Caco-2 (cell line): ENCODE measurements around the gene PAAF1. TPM values are rescaled to one million over a fixed set of nuclear protein-coding genes. Genes with fewer than 3 reads are reported as not detected.
A peak's percentile ranks its signal among the peaks of the same experiment; 100 is the strongest.

ENCODE experiments used
- BruUV-seq: library from RNA; stranded (reverse); fragments of 400-500 nt; replicated peaks from 2 replicates; lab custom pipeline; 2021; lab: Mats Ljungman, UMichigan
- CTCF ChIA-PET: fragments of 300-600 bp; sonication (Branson Sonifier 250); formaldehyde crosslinking; loops from one replicate; lab custom pipeline; 2022; ENCODE audit warnings: antibody characterized with exemption; lab: Charles Lee
- POLR2A ChIA-PET: fragments of 300-600 bp; sonication (Branson Sonifier 250); formaldehyde crosslinking; loops from one replicate; lab custom pipeline; 2022; ENCODE audit warnings: antibody characterized with exemption; lab: Charles Lee
- DNase-seq, 2 experiments: peaks; one replicate each; pipeline versions ENCODE4 v3.0.0 to v3.0.0-alpha.2; 2020 to 2022
- H3K27me3 ChIP-seq: replicated peaks from 2 replicates; pipeline ENCODE4 v1.6.0; 2011; ENCODE audit warnings: low read length; ENCODE audit not compliant: control insufficient read depth, insufficient read depth
- H3K36me3 ChIP-seq: 2 replicates; pipeline ENCODE4 v1.5.1; 2011; ENCODE audit warnings: low read length; ENCODE audit not compliant: control insufficient read depth, insufficient read depth
- H3K4me1 ChIP-seq: fragments of 250-450 bp; sonication (Bioruptor Pico); 2 replicates; pipeline ENCODE4 v1.5.1; 2020; ENCODE audit warnings: mild to moderate bottlenecking
- H3K4me3 ChIP-seq: 2 replicates; pipeline ENCODE4 v1.5.1; 2011; ENCODE audit warnings: low read depth, mild to moderate bottlenecking, control low read depth, low read length
- H3K9me3 ChIP-seq: fragments of 250-450 bp; sonication (Bioruptor Pico); 2 replicates; pipeline ENCODE4 v1.5.1; 2020; ENCODE audit warnings: mild to moderate bottlenecking, moderate library complexity
- H3K27ac Mint-ChIP-seq: one replicate; pipeline ENCODE4 v1.8.0; 2022; ENCODE audit warnings: mixed read lengths; ENCODE audit not compliant: unreplicated experiment
- H3K27me3 Mint-ChIP-seq: one replicate; pipeline ENCODE4 v1.8.0; 2022; ENCODE audit warnings: mixed read lengths; ENCODE audit not compliant: insufficient read depth, unreplicated experiment
- H3K36me3 Mint-ChIP-seq: one replicate; pipeline ENCODE4 v1.8.0; 2022; ENCODE audit warnings: mild to moderate bottlenecking, mixed read lengths; ENCODE audit not compliant: insufficient read depth, unreplicated experiment
- H3K4me1 Mint-ChIP-seq: one replicate; pipeline ENCODE4 v1.8.0; 2022; ENCODE audit warnings: low read depth, mixed read lengths; ENCODE audit not compliant: unreplicated experiment
- H3K4me3 Mint-ChIP-seq: one replicate; pipeline ENCODE4 v1.8.0; 2022; ENCODE audit warnings: mild to moderate bottlenecking, moderate library complexity, mixed read lengths; ENCODE audit not compliant: unreplicated experiment
- H3K9me3 Mint-ChIP-seq: one replicate; pipeline ENCODE4 v1.8.0; 2022; ENCODE audit warnings: mixed read lengths; ENCODE audit not compliant: unreplicated experiment
- intact Hi-C: fragments of 100-400 bp; cut with micrococcal nuclease; formaldehyde crosslinking; loops from one replicate; pipeline ENCODE4 v1.10.0; 2022; ENCODE audit not compliant: unreplicated experiment
- total RNA-seq: library from RNA; stranded (reverse); gene quantifications from 2 replicates; pipeline ENCODE4 v1.2.3, GENCODE V29; 2022
- TF ChIP-seq, protein P1 (sequence below), 2 experiments: fragments of 200-600 bp in 1 of 2; IDR thresholded peaks; 1 replicate in 1 of 2; 2 replicates in 1 of 2; pipeline versions ENCODE4 v1.5.1 to v1.8.0; 2011 to 2022; ENCODE audit warnings: antibody characterized with exemption in 1 of 2, control low read depth in 1 of 2, inconsistent platforms in 1 of 2, low read depth in 1 of 2, low read length in 1 of 2, mild to moderate bottlenecking in 1 of 2, moderate library complexity in 1 of 2; ENCODE audit not compliant: insufficient read depth in 1 of 2, severe bottlenecking in 1 of 2, unreplicated experiment in 1 of 2

The PAAF1 gene
- total RNA-seq, 1 experiment from 2014 or later = 51.6 TPM

DNA sequence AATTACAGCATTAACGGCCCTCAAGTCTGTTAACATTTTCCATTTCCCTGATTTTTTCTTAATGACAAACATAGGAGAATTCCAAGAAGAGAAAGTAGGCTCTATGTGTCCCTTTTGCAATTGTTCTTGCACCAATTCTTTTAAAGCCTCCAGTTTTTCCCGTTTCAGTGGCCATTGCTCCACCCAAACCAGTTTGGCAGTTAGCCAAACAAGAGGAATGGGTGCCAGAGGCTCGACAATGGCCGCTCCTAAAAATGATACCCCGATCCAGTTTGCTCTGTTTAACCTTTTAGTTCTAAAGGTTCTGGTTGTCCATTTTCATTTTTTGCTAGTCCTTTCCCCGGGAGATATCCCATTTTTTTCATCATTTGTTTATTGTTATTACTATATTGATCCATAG is 67.3 kb downstream of the PAAF1 start:
- H3K27me3 Mint-ChIP-seq = no peaks in the 10 kb centered on the region
- intact Hi-C loops = no loop called here
- ChIA-PET CTCF (no interaction called here), POLR2A (no interaction called here)
- no peak overlapping the region for H3K4me3 Mint-ChIP-seq
- peaks cover 23% of the 10 kb centered on the region for H3K9me3 ChIP-seq
- peaks cover 11% of the 10 kb centered on the region for H3K36me3 Mint-ChIP-seq
- no TSS peak for BruUV-seq
- H3K27me3 ChIP-seq = no peaks in the 10 kb centered on the region
- no peaks in the 10 kb centered on the region for H3K36me3 ChIP-seq
- H3K4me1 Mint-ChIP-seq = no peaks in the 10 kb centered on the region
- H3K4me3 ChIP-seq = no peak overlapping the region
- H3K27ac Mint-ChIP-seq = no peak overlapping the region
- TF ChIP-seq, protein P1, sequence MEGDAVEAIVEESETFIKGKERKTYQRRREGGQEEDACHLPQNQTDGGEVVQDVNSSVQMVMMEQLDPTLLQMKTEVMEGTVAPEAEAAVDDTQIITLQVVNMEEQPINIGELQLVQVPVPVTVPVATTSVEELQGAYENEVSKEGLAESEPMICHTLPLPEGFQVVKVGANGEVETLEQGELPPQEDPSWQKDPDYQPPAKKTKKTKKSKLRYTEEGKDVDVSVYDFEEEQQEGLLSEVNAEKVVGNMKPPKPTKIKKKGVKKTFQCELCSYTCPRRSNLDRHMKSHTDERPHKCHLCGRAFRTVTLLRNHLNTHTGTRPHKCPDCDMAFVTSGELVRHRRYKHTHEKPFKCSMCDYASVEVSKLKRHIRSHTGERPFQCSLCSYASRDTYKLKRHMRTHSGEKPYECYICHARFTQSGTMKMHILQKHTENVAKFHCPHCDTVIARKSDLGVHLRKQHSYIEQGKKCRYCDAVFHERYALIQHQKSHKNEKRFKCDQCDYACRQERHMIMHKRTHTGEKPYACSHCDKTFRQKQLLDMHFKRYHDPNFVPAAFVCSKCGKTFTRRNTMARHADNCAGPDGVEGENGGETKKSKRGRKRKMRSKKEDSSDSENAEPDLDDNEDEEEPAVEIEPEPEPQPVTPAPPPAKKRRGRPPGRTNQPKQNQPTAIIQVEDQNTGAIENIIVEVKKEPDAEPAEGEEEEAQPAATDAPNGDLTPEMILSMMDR (IDR thresholded peaks at IDR 0.05; ENCODE audit: insufficient read depth in 1 of 2, low read depth in 1 of 2, low read length in 1 of 2, severe bottlenecking in 1 of 2, unreplicated experiment in 1 of 2) = no peak
- no peaks in the 10 kb centered on the region for H3K4me1 ChIP-seq
- peak in 1 of 2 experiments; percentile 14 for DNase-seq
- H3K9me3 Mint-ChIP-seq = peaks cover 46% of the 10 kb centered on the region

DNA sequence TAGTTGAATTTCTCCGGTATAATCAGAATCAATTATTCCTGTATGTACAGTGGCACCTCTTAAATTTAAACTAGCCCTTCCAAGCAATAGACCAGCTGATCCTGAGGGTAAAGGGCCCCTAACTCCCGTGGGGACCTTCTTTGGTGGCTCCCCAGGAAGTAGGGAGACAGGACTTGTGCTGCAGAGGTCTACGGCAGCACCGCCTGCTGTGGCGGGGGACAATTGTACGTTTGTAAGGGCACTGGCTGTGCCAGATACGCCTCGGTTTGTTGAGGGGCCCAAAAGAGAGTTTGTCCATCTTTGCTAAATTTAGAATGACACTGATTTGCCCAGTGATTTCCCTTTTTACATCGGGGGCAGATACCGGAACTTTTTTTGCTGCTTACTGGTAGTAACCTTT is 68.1 kb downstream of the PAAF1 start:
- Histone ChIP-seq H3K9me3 (peaks cover 23% of the 10 kb centered on the region), H3K4me1 (no peaks in the 10 kb centered on the region), H3K36me3 (no peaks in the 10 kb centered on the region), H3K27me3 (no peaks in the 10 kb centered on the region), H3K4me3 (no peak overlapping the region)
- Mint-ChIP-seq H3K27me3 (no peaks in the 10 kb centered on the region), H3K4me1 (no peaks in the 10 kb centered on the region), H3K27ac (no peak overlapping the region), H3K36me3 (peaks cover 5% of the 10 kb centered on the region), H3K9me3 (peaks cover 41% of the 10 kb centered on the region), H3K4me3 (no peak overlapping the region)
- POLR2A ChIA-PET = no interaction called here
- BruUV-seq = no TSS peak
- intact Hi-C loops = no loop called here
- DNase-seq = peak in 1 of 2 experiments; percentile 20
- TF ChIP-seq, protein P1 (IDR thresholded peaks at IDR 0.05; ENCODE audit: insufficient read depth in 1 of 2, low read depth in 1 of 2, low read length in 1 of 2, severe bottlenecking in 1 of 2, unreplicated experiment in 1 of 2) = no peak
- CTCF ChIA-PET = no interaction called here

DNA sequence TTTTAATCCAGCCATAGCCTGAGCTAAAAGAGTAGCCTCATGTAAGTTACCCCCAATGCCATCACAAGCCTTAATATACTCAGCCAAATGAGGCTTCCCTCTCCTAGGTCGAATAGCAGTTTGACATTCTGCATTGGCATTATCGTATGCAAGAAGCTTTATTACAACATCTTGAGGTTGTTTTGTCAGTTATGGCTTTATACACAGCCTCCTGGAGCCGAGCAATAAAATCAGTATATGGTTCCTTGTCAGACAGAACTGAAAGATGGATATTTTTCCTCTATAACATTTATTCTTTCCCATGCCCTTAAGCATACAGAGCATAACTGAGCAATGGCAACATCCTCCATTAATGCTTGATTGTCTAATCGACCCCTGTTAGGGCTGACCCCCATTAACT is 68.6 kb downstream of the PAAF1 start:
- Mint-ChIP-seq H3K9me3 (peaks cover 36% of the 10 kb centered on the region), H3K4me1 (no peaks in the 10 kb centered on the region), H3K27ac (no peak overlapping the region), H3K27me3 (no peaks in the 10 kb centered on the region), H3K36me3 (peaks cover 5% of the 10 kb centered on the region), H3K4me3 (no peak overlapping the region)
- Histone ChIP-seq H3K9me3 (peaks cover 22% of the 10 kb centered on the region), H3K4me1 (no peaks in the 10 kb centered on the region), H3K36me3 (no peaks in the 10 kb centered on the region), H3K27me3 (no peaks in the 10 kb centered on the region), H3K4me3 (no peak overlapping the region)
- POLR2A ChIA-PET = no interaction called here
- TF ChIP-seq, protein P1 (IDR thresholded peaks at IDR 0.05; ENCODE audit: insufficient read depth in 1 of 2, low read depth in 1 of 2, low read length in 1 of 2, severe bottlenecking in 1 of 2, unreplicated experiment in 1 of 2) = no peak
- intact Hi-C loops = no loop called here
- BruUV-seq = no TSS peak
- no peak for DNase-seq
- CTCF ChIA-PET = interaction anchor here (0.8 kb wide), 1 partner anchor 14 kb away, joined by 3 read pairs; no protein-coding TSS in a partner anchor
